ENCODE measurements around the gene POC1A.

GRCh38 chr3:52092271-52092660 is 62.0 kb downstream of the POC1A start:
- TF ChIP-seq EZH2 (IDR thresholded peaks at IDR 0.05; ENCODE audit: low read length, missing control alignments): no peak
- TF ChIP-seq CTCF (conservative IDR thresholded peaks at IDR 0.05 in 1 of 2, IDR thresholded peaks at IDR 0.05 in 1 of 2; ENCODE audit: low read depth in 1 of 2, low read length in 2 of 2): no peak

Data from fibroblast of lung (primary cell).